GM23338 (cell line): ENCODE measurements around the gene CEBPE. TPM values are rescaled to one million over a fixed set of nuclear protein-coding genes. Genes with fewer than 3 reads are reported as not detected.

Experiments used
- ATAC-seq: fragments of 200-7000 bp; cut with Tn5 transposase; 3 replicates; pipeline ENCODE4 v1.9.1; 2020
- DNase-seq: peaks from one replicate; pipeline ENCODE4 v3.0.0-alpha.2; 2015; ENCODE audit warnings: low spot score
- H2AFZ ChIP-seq: fragments of 200-600 bp; sonication (generic); 2 replicates; pipeline ENCODE4 v1.8.0; 2016; ENCODE audit warnings: antibody characterized with exemption, mild to moderate bottlenecking, moderate library complexity
- H3F3A ChIP-seq: fragments of 200-600 bp; sonication (generic); replicated peaks from 2 replicates; pipeline ENCODE4 v1.8.0; 2017; ENCODE audit warnings: antibody characterized with exemption, mixed run types, low read depth
- H3K27ac ChIP-seq: fragments of 200-600 bp; sonication (generic); 2 replicates; pipeline ENCODE4 v1.6.1; 2016; ENCODE audit warnings: low read depth
- H3K27me3 ChIP-seq: fragments of 200-600 bp; sonication (generic); 2 replicates; pipeline ENCODE4 v1.8.0; 2016; ENCODE audit warnings: mild to moderate bottlenecking, mixed run types, moderate library complexity; ENCODE audit not compliant: insufficient read depth
- H3K36me3 ChIP-seq: fragments of 200-600 bp; sonication (generic); 2 replicates; pipeline ENCODE4 v1.8.0; 2016; ENCODE audit warnings: mild to moderate bottlenecking; ENCODE audit not compliant: insufficient read depth
- H3K4me1 ChIP-seq: fragments of 200-600 bp; sonication (generic); 2 replicates; pipeline ENCODE4 v1.8.0; 2016; ENCODE audit warnings: mild to moderate bottlenecking, moderate library complexity; ENCODE audit not compliant: insufficient read depth
- H3K4me2 ChIP-seq: fragments of 200-600 bp; sonication (generic); 2 replicates; pipeline ENCODE4 v1.7.1; 2017; ENCODE audit warnings: mixed run types
- H3K4me3 ChIP-seq: fragments of 200-600 bp; sonication (generic); 2 replicates; pipeline ENCODE4 v1.6.1; 2016; ENCODE audit warnings: mixed run types
- H3K79me2 ChIP-seq: fragments of 200-600 bp; sonication (generic); replicated peaks from 2 replicates; pipeline ENCODE4 v1.8.0; 2017; ENCODE audit warnings: mild to moderate bottlenecking; ENCODE audit not compliant: insufficient read depth
- H3K9me2 ChIP-seq: fragments of 200-600 bp; sonication (generic); 2 replicates; pipeline ENCODE4 v1.8.0; 2017; ENCODE audit not compliant: insufficient read depth
- H4K20me1 ChIP-seq: fragments of 200-600 bp; sonication (generic); replicated peaks from 2 replicates; pipeline ENCODE4 v1.8.0; 2017; ENCODE audit warnings: mild to moderate bottlenecking; ENCODE audit not compliant: insufficient read depth
- H3K27ac Mint-ChIP-seq: 2 replicates; pipeline ENCODE4 v1.8.0; 2020; ENCODE audit warnings: inconsistent platforms, mild to moderate bottlenecking, moderate library complexity, mixed read lengths
- H3K27me3 Mint-ChIP-seq: 3 replicates; pipeline ENCODE4 v1.8.0; 2022; ENCODE audit warnings: low read depth, mild to moderate bottlenecking, moderate library complexity, mixed read lengths, inconsistent platforms; ENCODE audit not compliant: insufficient read depth, poor library complexity
- H3K36me3 Mint-ChIP-seq: 3 replicates; pipeline ENCODE4 v1.8.0; 2021; ENCODE audit warnings: low read depth, mild to moderate bottlenecking, inconsistent platforms, moderate library complexity, mixed read lengths
- H3K4me1 Mint-ChIP-seq: 3 replicates; pipeline ENCODE4 v1.8.0; 2020; ENCODE audit warnings: mild to moderate bottlenecking, inconsistent platforms, mixed read lengths
- H3K4me3 Mint-ChIP-seq: 3 replicates; pipeline ENCODE4 v1.8.0; 2021; ENCODE audit warnings: moderate library complexity, mild to moderate bottlenecking, inconsistent platforms, mixed read lengths
- H3K9me3 Mint-ChIP-seq: 3 replicates; pipeline ENCODE4 v1.8.0; 2020; ENCODE audit warnings: moderate library complexity, mild to moderate bottlenecking, inconsistent platforms, mixed read lengths
- CREB1 ChIP-seq: fragments of 250-450 bp; sonication (Bioruptor Pico); IDR thresholded peaks from 2 replicates; pipeline ENCODE4 v1.5.0; 2020; ENCODE audit warnings: low read depth, mild to moderate bottlenecking, moderate library complexity
- EZH2 ChIP-seq: fragments of 200-600 bp; sonication (generic); IDR thresholded peaks from one replicate; pipeline ENCODE4 v1.8.0; 2017; ENCODE audit warnings: antibody characterized with exemption, mild to moderate bottlenecking, low read depth; ENCODE audit not compliant: unreplicated experiment
- EZH2phosphoT487 ChIP-seq: fragments of 200-600 bp; sonication (generic); IDR thresholded peaks from one replicate; pipeline ENCODE4 v1.8.1; 2018; ENCODE audit warnings: antibody characterized with exemption; ENCODE audit not compliant: unreplicated experiment
- JUNB ChIP-seq: IDR thresholded peaks from one replicate; pipeline ENCODE4 v1.6.1; 2016; ENCODE audit warnings: antibody characterized with exemption; ENCODE audit not compliant: unreplicated experiment
- NANOG ChIP-seq: IDR thresholded peaks from 2 replicates; pipeline ENCODE4 v1.6.1; 2016; ENCODE audit warnings: antibody characterized with exemption, borderline replicate concordance
- POLR2AphosphoS5 ChIP-seq: IDR thresholded peaks from 2 replicates; pipeline ENCODE4 v1.6.1; 2016; ENCODE audit warnings: antibody characterized with exemption, low read depth
- STAT1 ChIP-seq: IDR thresholded peaks from one replicate; pipeline ENCODE4 v1.6.1; 2016; ENCODE audit warnings: antibody characterized with exemption; ENCODE audit not compliant: unreplicated experiment
- ZNF114 ChIP-seq: fragments of 250-450 bp; sonication (Bioruptor Pico); IDR thresholded peaks from 2 replicates; pipeline ENCODE4 v1.5.0; 2020; ENCODE audit warnings: mild to moderate bottlenecking, moderate library complexity
- ZNF331 ChIP-seq: fragments of 250-450 bp; sonication (Bioruptor Pico); IDR thresholded peaks from 2 replicates; pipeline ENCODE4 v1.5.0; 2020; ENCODE audit warnings: low read depth, mild to moderate bottlenecking, moderate library complexity
- polyA plus RNA-seq: library from polyadenylated mRNA; unstranded; fragments of >200 nt; fragmentation: Nextera tagmentation; extraction: Ambion mirVana; gene quantifications from 2 replicates; pipeline ENCODE4 v1.2.1, GENCODE V29; 2016
- total RNA-seq: library from RNA; depleted of rRNA; stranded (reverse); fragments of >200 nt; shearing (Covaris generic); gene quantifications from 2 replicates; pipeline ENCODE4 v1.2.3, GENCODE V29; 2014
- TF ChIP-seq, protein P1 (sequence below): fragments of 250-450 bp; sonication (Bioruptor Pico); IDR thresholded peaks from 2 replicates; pipeline ENCODE4 v1.5.0; 2020; ENCODE audit warnings: mild to moderate bottlenecking, moderate library complexity
- TF ChIP-seq, protein P2 (sequence below): IDR thresholded peaks from one replicate; pipeline ENCODE4 v1.6.1; 2018; ENCODE audit warnings: antibody characterized with exemption; ENCODE audit not compliant: unreplicated experiment
- TF ChIP-seq, protein P3 (sequence below), 2 experiments: fragments of 200-600 bp in 1 of 2; sonication (generic) in 1 of 2; conservative IDR thresholded peaks; 2 replicates each; pipeline versions ENCODE4 v1.5.1 to v1.6.1; 2016 to 2017; ENCODE audit warnings: antibody characterized with exemption in 2 of 2, low read depth in 2 of 2, mild to moderate bottlenecking in 2 of 2, moderate library complexity in 1 of 2

CEBPE gene
- total and polyA plus RNA-seq, 2 experiments from 2014 or later = not detected

DNA sequence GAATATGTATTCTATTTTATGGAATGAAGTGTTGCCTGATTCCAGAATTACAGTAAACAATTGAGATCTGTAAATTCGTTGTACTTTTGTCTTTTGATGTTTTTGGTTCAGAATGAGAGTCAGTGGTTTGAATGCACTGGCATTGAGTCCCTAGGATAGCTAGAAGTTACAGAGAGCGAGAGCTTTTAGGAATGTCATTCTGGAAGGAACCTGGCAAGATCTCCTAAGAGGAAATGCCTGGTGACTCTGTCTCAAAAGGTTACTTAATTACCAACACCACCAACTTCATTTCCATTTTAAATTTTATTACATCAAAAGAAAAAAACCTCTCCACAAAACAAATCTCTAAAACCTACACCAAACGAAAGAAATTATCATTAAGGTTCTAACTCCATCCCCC, 6.0 kb upstream of the CEBPE start (continued):
- TF ChIP-seq, protein P1, sequence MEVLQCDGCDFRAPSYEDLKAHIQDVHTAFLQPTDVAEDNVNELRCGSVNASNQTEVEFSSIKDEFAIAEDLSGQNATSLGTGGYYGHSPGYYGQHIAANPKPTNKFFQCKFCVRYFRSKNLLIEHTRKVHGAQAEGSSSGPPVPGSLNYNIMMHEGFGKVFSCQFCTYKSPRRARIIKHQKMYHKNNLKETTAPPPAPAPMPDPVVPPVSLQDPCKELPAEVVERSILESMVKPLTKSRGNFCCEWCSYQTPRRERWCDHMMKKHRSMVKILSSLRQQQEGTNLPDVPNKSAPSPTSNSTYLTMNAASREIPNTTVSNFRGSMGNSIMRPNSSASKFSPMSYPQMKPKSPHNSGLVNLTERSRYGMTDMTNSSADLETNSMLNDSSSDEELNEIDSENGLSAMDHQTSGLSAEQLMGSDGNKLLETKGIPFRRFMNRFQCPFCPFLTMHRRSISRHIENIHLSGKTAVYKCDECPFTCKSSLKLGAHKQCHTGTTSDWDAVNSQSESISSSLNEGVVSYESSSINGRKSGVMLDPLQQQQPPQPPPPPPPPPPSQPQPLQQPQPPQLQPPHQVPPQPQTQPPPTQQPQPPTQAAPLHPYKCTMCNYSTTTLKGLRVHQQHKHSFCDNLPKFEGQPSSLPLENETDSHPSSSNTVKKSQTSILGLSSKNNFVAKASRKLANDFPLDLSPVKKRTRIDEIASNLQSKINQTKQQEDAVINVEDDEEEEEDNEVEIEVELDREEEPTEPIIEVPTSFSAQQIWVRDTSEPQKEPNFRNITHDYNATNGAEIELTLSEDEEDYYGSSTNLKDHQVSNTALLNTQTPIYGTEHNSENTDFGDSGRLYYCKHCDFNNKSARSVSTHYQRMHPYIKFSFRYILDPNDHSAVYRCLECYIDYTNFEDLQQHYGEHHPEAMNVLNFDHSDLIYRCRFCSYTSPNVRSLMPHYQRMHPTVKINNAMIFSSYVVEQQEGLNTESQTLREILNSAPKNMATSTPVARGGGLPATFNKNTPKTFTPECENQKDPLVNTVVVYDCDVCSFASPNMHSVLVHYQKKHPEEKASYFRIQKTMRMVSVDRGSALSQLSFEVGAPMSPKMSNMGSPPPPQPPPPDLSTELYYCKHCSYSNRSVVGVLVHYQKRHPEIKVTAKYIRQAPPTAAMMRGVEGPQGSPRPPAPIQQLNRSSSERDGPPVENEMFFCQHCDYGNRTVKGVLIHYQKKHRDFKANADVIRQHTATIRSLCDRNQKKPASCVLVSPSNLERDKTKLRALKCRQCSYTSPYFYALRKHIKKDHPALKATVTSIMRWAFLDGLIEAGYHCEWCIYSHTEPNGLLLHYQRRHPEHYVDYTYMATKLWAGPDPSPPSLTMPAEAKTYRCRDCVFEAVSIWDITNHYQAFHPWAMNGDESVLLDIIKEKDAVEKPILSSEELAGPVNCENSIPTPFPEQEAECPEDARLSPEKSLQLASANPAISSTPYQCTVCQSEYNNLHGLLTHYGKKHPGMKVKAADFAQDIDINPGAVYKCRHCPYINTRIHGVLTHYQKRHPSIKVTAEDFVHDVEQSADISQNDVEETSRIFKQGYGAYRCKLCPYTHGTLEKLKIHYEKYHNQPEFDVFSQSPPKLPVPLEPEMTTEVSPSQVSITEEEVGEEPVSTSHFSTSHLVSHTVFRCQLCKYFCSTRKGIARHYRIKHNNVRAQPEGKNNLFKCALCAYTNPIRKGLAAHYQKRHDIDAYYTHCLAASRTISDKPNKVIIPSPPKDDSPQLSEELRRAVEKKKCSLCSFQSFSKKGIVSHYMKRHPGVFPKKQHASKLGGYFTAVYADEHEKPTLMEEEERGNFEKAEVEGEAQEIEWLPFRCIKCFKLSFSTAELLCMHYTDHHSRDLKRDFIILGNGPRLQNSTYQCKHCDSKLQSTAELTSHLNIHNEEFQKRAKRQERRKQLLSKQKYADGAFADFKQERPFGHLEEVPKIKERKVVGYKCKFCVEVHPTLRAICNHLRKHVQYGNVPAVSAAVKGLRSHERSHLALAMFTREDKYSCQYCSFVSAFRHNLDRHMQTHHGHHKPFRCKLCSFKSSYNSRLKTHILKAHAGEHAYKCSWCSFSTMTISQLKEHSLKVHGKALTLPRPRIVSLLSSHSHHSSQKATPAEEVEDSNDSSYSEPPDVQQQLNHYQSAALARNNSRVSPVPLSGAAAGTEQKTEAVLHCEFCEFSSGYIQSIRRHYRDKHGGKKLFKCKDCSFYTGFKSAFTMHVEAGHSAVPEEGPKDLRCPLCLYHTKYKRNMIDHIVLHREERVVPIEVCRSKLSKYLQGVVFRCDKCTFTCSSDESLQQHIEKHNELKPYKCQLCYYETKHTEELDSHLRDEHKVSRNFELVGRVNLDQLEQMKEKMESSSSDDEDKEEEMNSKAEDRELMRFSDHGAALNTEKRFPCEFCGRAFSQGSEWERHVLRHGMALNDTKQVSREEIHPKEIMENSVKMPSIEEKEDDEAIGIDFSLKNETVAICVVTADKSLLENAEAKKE (CRISPR knock-in tag) = no peak

DNA sequence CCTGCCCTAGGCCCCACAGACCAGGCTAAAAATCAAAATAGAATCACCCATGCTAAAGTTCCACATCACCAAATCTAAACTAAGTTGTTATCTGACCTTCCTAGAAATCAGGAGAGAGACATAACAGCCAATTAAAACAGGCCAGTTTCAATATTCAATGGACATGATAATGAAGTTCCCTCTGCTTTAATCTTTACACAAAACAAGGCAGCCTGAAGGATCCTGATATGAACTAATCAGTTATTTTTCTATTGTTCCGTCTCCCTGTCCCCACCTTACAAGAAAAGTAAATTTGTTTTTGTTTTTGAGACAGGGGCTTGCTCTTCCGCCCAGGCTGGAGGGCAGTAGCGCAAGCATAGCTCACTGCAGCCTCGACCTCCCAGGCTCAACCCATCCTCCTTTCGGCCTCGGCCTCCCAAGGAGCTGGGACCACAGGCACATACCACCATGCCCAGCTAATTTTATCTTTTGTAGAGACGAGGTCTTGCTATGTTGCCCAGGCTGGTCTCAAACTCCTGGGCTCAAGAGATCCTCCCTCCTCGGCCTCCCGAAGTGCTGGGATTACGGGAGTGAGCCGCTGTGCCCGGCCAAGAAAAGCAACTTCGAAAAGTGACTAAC, 5.4 kb upstream of the CEBPE start:
- Histone ChIP-seq H3F3A (no peaks in the 10 kb centered on the region; the same call in 1 of the 2 replicates), H4K20me1 (no peaks in the 10 kb centered on the region), H3K9me2 (no peaks in the 10 kb centered on the region), H3K27me3 (no peaks in the 10 kb centered on the region), H3K36me3 (no peaks in the 10 kb centered on the region), H3K27ac (no peak overlapping the region), H3K4me2 (no peak overlapping the region), H3K4me3 (no peak overlapping the region), H2AFZ (no peak overlapping the region), H3K4me1 (peaks cover 40% of the 10 kb centered on the region), H3K79me2 (no peaks in the 10 kb centered on the region)
- peaks cover 55% of the 10 kb centered on the region for H3K4me1 Mint-ChIP-seq
- H3K36me3 Mint-ChIP-seq = peaks cover 24% of the 10 kb centered on the region
- no peak overlapping the region for H3K4me3 Mint-ChIP-seq
- ATAC-seq (no peak), DNase-seq (no peak)
- H3K9me3 Mint-ChIP-seq = no peaks in the 10 kb centered on the region; the same call in 2 of the 3 replicates
- no peak overlapping the region; the same call in 1 of the 2 replicates for H3K27ac Mint-ChIP-seq
- peaks cover 19% of the 10 kb centered on the region for H3K27me3 Mint-ChIP-seq
- TF ChIP-seq ZNF331 (CRISPR knock-in tag) (no peak), EZH2 (no peak), ZNF114 (CRISPR knock-in tag) (no peak), NANOG (no peak), POLR2AphosphoS5 (no peak), CREB1 (CRISPR knock-in tag) (no peak), STAT1 (no peak), EZH2phosphoT487 (no peak), JUNB (no peak)
- TF ChIP-seq, protein P2, sequence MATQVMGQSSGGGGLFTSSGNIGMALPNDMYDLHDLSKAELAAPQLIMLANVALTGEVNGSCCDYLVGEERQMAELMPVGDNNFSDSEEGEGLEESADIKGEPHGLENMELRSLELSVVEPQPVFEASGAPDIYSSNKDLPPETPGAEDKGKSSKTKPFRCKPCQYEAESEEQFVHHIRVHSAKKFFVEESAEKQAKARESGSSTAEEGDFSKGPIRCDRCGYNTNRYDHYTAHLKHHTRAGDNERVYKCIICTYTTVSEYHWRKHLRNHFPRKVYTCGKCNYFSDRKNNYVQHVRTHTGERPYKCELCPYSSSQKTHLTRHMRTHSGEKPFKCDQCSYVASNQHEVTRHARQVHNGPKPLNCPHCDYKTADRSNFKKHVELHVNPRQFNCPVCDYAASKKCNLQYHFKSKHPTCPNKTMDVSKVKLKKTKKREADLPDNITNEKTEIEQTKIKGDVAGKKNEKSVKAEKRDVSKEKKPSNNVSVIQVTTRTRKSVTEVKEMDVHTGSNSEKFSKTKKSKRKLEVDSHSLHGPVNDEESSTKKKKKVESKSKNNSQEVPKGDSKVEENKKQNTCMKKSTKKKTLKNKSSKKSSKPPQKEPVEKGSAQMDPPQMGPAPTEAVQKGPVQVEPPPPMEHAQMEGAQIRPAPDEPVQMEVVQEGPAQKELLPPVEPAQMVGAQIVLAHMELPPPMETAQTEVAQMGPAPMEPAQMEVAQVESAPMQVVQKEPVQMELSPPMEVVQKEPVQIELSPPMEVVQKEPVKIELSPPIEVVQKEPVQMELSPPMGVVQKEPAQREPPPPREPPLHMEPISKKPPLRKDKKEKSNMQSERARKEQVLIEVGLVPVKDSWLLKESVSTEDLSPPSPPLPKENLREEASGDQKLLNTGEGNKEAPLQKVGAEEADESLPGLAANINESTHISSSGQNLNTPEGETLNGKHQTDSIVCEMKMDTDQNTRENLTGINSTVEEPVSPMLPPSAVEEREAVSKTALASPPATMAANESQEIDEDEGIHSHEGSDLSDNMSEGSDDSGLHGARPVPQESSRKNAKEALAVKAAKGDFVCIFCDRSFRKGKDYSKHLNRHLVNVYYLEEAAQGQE = no peak
- TF ChIP-seq, protein P3, sequence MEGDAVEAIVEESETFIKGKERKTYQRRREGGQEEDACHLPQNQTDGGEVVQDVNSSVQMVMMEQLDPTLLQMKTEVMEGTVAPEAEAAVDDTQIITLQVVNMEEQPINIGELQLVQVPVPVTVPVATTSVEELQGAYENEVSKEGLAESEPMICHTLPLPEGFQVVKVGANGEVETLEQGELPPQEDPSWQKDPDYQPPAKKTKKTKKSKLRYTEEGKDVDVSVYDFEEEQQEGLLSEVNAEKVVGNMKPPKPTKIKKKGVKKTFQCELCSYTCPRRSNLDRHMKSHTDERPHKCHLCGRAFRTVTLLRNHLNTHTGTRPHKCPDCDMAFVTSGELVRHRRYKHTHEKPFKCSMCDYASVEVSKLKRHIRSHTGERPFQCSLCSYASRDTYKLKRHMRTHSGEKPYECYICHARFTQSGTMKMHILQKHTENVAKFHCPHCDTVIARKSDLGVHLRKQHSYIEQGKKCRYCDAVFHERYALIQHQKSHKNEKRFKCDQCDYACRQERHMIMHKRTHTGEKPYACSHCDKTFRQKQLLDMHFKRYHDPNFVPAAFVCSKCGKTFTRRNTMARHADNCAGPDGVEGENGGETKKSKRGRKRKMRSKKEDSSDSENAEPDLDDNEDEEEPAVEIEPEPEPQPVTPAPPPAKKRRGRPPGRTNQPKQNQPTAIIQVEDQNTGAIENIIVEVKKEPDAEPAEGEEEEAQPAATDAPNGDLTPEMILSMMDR (conservative IDR thresholded peaks at IDR 0.05; ENCODE audit: low read depth in 2 of 2) = no peak
